ENCODE data around the gene UBD. TPM values are rescaled to one million over a fixed set of nuclear protein-coding genes. Genes with fewer than 3 reads are reported as not detected.

The UBD gene
- total RNA-seq, 1 experiment from 2014 or later = not detected

DNA sequence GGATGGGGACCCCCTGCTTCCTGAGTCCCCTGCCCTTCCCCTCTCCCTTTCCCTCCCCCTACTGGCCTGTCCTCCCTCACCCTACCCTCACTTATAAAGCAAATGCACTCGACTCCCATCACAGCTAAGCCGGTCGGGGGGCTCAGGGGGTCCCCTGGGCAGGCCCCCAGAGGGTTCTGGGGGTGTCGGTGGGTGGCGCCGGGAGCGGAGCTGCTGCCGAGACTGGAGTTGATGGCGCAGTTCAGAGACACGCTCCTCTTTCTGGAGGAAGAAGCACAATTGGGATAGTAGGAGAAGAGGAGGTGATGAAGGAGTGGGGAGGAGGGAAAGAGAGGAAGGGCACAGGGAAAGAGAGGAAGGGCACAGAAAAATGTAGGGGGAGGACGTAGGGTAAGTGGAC lies 43.9 kb upstream of the UBD start:
- no peak for TF ChIP-seq CTCF (conservative IDR thresholded peaks at IDR 0.05)
- POLR2A ChIA-PET (ENCODE audit: unreplicated experiment) = no interaction called here
- Histone ChIP-seq H3K9me3 (ENCODE audit: insufficient read depth, low read depth) (no peaks in the 10 kb centered on the region), H2AFZ (no peak overlapping the region), H3K4me2 (no peak overlapping the region), H3K27ac (no peak overlapping the region), H4K20me1 (ENCODE audit: insufficient read depth) (no peaks in the 10 kb centered on the region), H3K36me3 (ENCODE audit: low read depth) (no peaks in the 10 kb centered on the region), H3K27me3 (ENCODE audit: insufficient read depth, low read depth) (no peaks in the 10 kb centered on the region), H3K4me3 (no peak overlapping the region), H3F3A (ENCODE audit: insufficient read depth, low read depth) (no peaks in the 10 kb centered on the region), H3K4me1 (replicated peaks; ENCODE audit: insufficient read depth) (no peaks in the 10 kb centered on the region), H3K79me2 (ENCODE audit: low read depth) (no peaks in the 10 kb centered on the region), H3K9me2 (ENCODE audit: insufficient read depth) (no peaks in the 10 kb centered on the region)
- intact Hi-C loops (cut with micrococcal nuclease; ENCODE audit: unreplicated experiment) = no loop called here
- BruUV-seq (replicated peaks) = no TSS peak
- CTCF ChIA-PET = no interaction called here
- DNase-seq = no peak

- no TSS peak for BruUV-seq (replicated peaks)
- no peak for TF ChIP-seq EZH2 (IDR thresholded peaks at IDR 0.05; ENCODE audit: low read depth)
- TF ChIP-seq CTCF (conservative IDR thresholded peaks at IDR 0.05) = peak; percentile 22; the same call in 1 of the 2 replicates
- intact Hi-C loops (cut with micrococcal nuclease; ENCODE audit: unreplicated experiment) = no loop called here
- H3K4me3 ChIP-seq = no peak overlapping the region
- H3K27ac ChIP-seq = no peak overlapping the region
- H3K4me1 ChIP-seq (replicated peaks; ENCODE audit: insufficient read depth) = no peaks in the 10 kb centered on the region
- H3K9me2 ChIP-seq (ENCODE audit: insufficient read depth) = no peaks in the 10 kb centered on the region
- H3K4me2 ChIP-seq = no peak overlapping the region
- DNase-seq = no peak
- no peaks in the 10 kb centered on the region for H3K27me3 ChIP-seq (ENCODE audit: insufficient read depth, low read depth)
- no peaks in the 10 kb centered on the region for H3F3A ChIP-seq (ENCODE audit: insufficient read depth, low read depth)
- H3K9me3 ChIP-seq (ENCODE audit: insufficient read depth, low read depth) = no peaks in the 10 kb centered on the region
- ChIA-PET CTCF (no interaction called here), POLR2A (ENCODE audit: unreplicated experiment) (no interaction called here)
- no peaks in the 10 kb centered on the region for H3K36me3 ChIP-seq (ENCODE audit: low read depth)
- H2AFZ ChIP-seq = no peak overlapping the region
- H3K79me2 ChIP-seq (ENCODE audit: low read depth) = no peaks in the 10 kb centered on the region
- H4K20me1 ChIP-seq (ENCODE audit: insufficient read depth) = no peaks in the 10 kb centered on the region
Observed at GRCh38 chr6:29602564-29603361, 43.2 kb upstream of the UBD start.

- TSS peak; percentile 40 for BruUV-seq (replicated peaks)
- Histone ChIP-seq H4K20me1 (ENCODE audit: insufficient read depth) (no peaks in the 10 kb centered on the region), H3K36me3 (ENCODE audit: low read depth) (no peaks in the 10 kb centered on the region), H3K27me3 (ENCODE audit: insufficient read depth, low read depth) (peaks cover 11% of the 10 kb centered on the region; the same call in 1 of the 2 replicates), H3K4me1 (replicated peaks; ENCODE audit: insufficient read depth) (no peaks in the 10 kb centered on the region), H3K27ac (no peak overlapping the region), H3F3A (ENCODE audit: insufficient read depth, low read depth) (no peaks in the 10 kb centered on the region), H3K4me2 (no peak overlapping the region), H3K79me2 (ENCODE audit: low read depth) (no peaks in the 10 kb centered on the region), H3K4me3 (no peak overlapping the region), H2AFZ (no peak overlapping the region), H3K9me3 (ENCODE audit: insufficient read depth, low read depth) (no peaks in the 10 kb centered on the region), H3K9me2 (ENCODE audit: insufficient read depth) (no peaks in the 10 kb centered on the region)
- ChIA-PET POLR2A (ENCODE audit: unreplicated experiment) (no interaction called here), CTCF (interaction anchor here (0.7 kb wide), 1 partner anchor 857 kb away, joined by 11 read pairs; no protein-coding TSS in a partner anchor)
- TF ChIP-seq EZH2 (IDR thresholded peaks at IDR 0.05; ENCODE audit: low read depth) = no peak
- TF ChIP-seq CTCF (conservative IDR thresholded peaks at IDR 0.05) = no peak
- DNase-seq = no peak
- intact Hi-C loops (cut with micrococcal nuclease; ENCODE audit: unreplicated experiment) = no loop called here
Observed at GRCh38 chr6:29598172-29598747, 38.7 kb upstream of the UBD start.
